ENCODE data around the gene GPC5.

Gene GPC5

GRCh38 chr13:92303428-92303827 is 905.0 kb downstream of the GPC5 start:
- TF ChIP-seq ZNF274 (IDR thresholded peaks at IDR 0.05; ENCODE audit: low read depth, low read length) = no peak
- no peak overlapping the region for H3K4me3 ChIP-seq (ENCODE audit: low read length)

- no peak for TF ChIP-seq ZNF274 (IDR thresholded peaks at IDR 0.05; ENCODE audit: low read depth, low read length)
- no peak overlapping the region for H3K4me3 ChIP-seq (ENCODE audit: low read length)
These were observed 909.3 kb downstream of the GPC5 start for GRCh38 chr13:92307752-92308151.

GRCh38 chr13:92312823-92313222 is 914.4 kb downstream of the GPC5 start:
- TF ChIP-seq ZNF274 (IDR thresholded peaks at IDR 0.05; ENCODE audit: low read depth, low read length) = no peak
- no peak overlapping the region for H3K4me3 ChIP-seq (ENCODE audit: low read length)

GRCh38 chr13:92313382-92313781 is 915.0 kb downstream of the GPC5 start:
- H3K4me3 ChIP-seq (ENCODE audit: low read length) = no peak overlapping the region
- TF ChIP-seq ZNF274 (IDR thresholded peaks at IDR 0.05; ENCODE audit: low read depth, low read length) = no peak

- no peak for TF ChIP-seq ZNF274 (IDR thresholded peaks at IDR 0.05; ENCODE audit: low read depth, low read length)
- no peak overlapping the region for H3K4me3 ChIP-seq (ENCODE audit: low read length)
These were observed 916.8 kb downstream of the GPC5 start for GRCh38 chr13:92315265-92315664.

GRCh38 chr13:92316030-92316429 is 917.6 kb downstream of the GPC5 start:
- no peak for TF ChIP-seq ZNF274 (IDR thresholded peaks at IDR 0.05; ENCODE audit: low read depth, low read length)
- no peak overlapping the region for H3K4me3 ChIP-seq (ENCODE audit: low read length)

- TF ChIP-seq ZNF274 (IDR thresholded peaks at IDR 0.05; ENCODE audit: low read depth, low read length) = no peak
- H3K4me3 ChIP-seq (ENCODE audit: low read length) = no peak overlapping the region
These were observed 918.6 kb downstream of the GPC5 start for GRCh38 chr13:92317066-92317465.

- no peak for TF ChIP-seq ZNF274 (IDR thresholded peaks at IDR 0.05; ENCODE audit: low read depth, low read length)
- no peak overlapping the region for H3K4me3 ChIP-seq (ENCODE audit: low read length)
These were observed 921.9 kb downstream of the GPC5 start for GRCh38 chr13:92320323-92320722.

GRCh38 chr13:92321174-92321573 is 922.8 kb downstream of the GPC5 start:
- H3K4me3 ChIP-seq (ENCODE audit: low read length) = no peak overlapping the region
- TF ChIP-seq ZNF274 (IDR thresholded peaks at IDR 0.05; ENCODE audit: low read depth, low read length) = no peak

- TF ChIP-seq ZNF274 (IDR thresholded peaks at IDR 0.05; ENCODE audit: low read depth, low read length) = no peak
These were observed 947.2 kb downstream of the GPC5 start for GRCh38 chr13:92345627-92346026.

GRCh38 chr13:92346046-92346445 is 947.6 kb downstream of the GPC5 start:
- TF ChIP-seq ZNF274 (IDR thresholded peaks at IDR 0.05; ENCODE audit: low read depth, low read length) = no peak

More at GRCh38 chr13:92345627-92346026, 947.2 kb downstream of the GPC5 start:
- no peak overlapping the region for H3K4me3 ChIP-seq (ENCODE audit: low read length)

GRCh38 chr13:92354583-92354982 is 956.2 kb downstream of the GPC5 start:
- no peak for TF ChIP-seq ZNF274 (IDR thresholded peaks at IDR 0.05; ENCODE audit: low read depth, low read length)

More at GRCh38 chr13:92346046-92346445, 947.6 kb downstream of the GPC5 start:
- no peak overlapping the region for H3K4me3 ChIP-seq (ENCODE audit: low read length)

GRCh38 chr13:92355213-92355612 is 956.8 kb downstream of the GPC5 start:
- H3K4me3 ChIP-seq (ENCODE audit: low read length) = no peak overlapping the region
- no peak for TF ChIP-seq ZNF274 (IDR thresholded peaks at IDR 0.05; ENCODE audit: low read depth, low read length)

More at GRCh38 chr13:92354583-92354982, 956.2 kb downstream of the GPC5 start:
- H3K4me3 ChIP-seq (ENCODE audit: low read length) = no peak overlapping the region

GRCh38 chr13:92362717-92363116 is 964.3 kb downstream of the GPC5 start:
- no peak overlapping the region for H3K4me3 ChIP-seq (ENCODE audit: low read length)
- no peak for TF ChIP-seq ZNF274 (IDR thresholded peaks at IDR 0.05; ENCODE audit: low read depth, low read length)

GRCh38 chr13:92365904-92366303 is 967.5 kb downstream of the GPC5 start:
- no peak overlapping the region for H3K4me3 ChIP-seq (ENCODE audit: low read length)
- TF ChIP-seq ZNF274 (IDR thresholded peaks at IDR 0.05; ENCODE audit: low read depth, low read length) = no peak

GRCh38 chr13:92377396-92377795 is 979.0 kb downstream of the GPC5 start:
- no peak for TF ChIP-seq ZNF274 (IDR thresholded peaks at IDR 0.05; ENCODE audit: low read depth, low read length)

More at GRCh38 chr13:92377396-92377795, 979.0 kb downstream of the GPC5 start:
- H3K4me3 ChIP-seq (ENCODE audit: low read length) = no peak overlapping the region

Data from GM08714 (cell line).